BE2C (cell line): ENCODE results near the gene PPIF.

Experiments
- DNase-seq: peaks from one replicate; pipeline ENCODE4 v3.0.0-alpha.2; 2020
- H3K27me3 ChIP-seq: fragments of 250-450 bp; sonication (Bioruptor Pico); 2 replicates; pipeline ENCODE4 v1.5.1; 2020; ENCODE audit warnings: mild to moderate bottlenecking
- H3K36me3 ChIP-seq: fragments of 250-450 bp; sonication (Bioruptor Pico); 2 replicates; pipeline ENCODE4 v1.5.1; 2020; ENCODE audit warnings: mild to moderate bottlenecking
- H3K4me1 ChIP-seq: fragments of 250-450 bp; sonication (Bioruptor Pico); 2 replicates; pipeline ENCODE4 v1.5.1; 2020
- H3K4me3 ChIP-seq: 2 replicates; pipeline ENCODE4 v1.5.1; 2011; ENCODE audit warnings: low read depth, low read length
- H3K9me3 ChIP-seq: fragments of 250-450 bp; sonication (Bioruptor Pico); 2 replicates; pipeline ENCODE4 v1.5.1; 2020
- TF ChIP-seq, protein P1 (sequence below): IDR thresholded peaks from 2 replicates; pipeline ENCODE4 v1.5.1; 2012; ENCODE audit warnings: mild to moderate bottlenecking, low read depth, low read length

PPIF gene

DNA sequence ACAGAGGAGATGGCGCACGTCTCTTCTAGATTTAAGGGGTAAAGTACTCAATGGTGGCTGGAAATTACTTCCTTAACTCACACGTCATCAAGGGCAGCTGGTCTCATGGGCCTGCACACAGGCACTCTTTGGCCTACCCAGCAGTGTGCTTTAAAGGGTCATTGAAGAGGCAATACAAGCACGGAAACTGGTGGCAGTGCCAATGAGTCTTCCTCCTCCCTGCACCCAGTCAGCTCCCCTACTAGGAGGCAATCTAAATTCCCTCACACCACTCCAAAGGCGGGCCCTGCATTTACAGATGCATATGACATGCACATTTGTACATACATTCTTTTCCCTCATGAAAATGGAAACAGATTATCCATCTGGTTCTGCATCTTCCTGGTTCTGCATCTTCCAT is 47.4 kb downstream of the PPIF start:
- Histone ChIP-seq H3K4me3 (no peak overlapping the region), H3K4me1 (peaks cover 10% of the 10 kb centered on the region), H3K36me3 (no peaks in the 10 kb centered on the region), H3K27me3 (no peaks in the 10 kb centered on the region), H3K9me3 (no peaks in the 10 kb centered on the region)
- no peak for DNase-seq
- TF ChIP-seq, protein P1, sequence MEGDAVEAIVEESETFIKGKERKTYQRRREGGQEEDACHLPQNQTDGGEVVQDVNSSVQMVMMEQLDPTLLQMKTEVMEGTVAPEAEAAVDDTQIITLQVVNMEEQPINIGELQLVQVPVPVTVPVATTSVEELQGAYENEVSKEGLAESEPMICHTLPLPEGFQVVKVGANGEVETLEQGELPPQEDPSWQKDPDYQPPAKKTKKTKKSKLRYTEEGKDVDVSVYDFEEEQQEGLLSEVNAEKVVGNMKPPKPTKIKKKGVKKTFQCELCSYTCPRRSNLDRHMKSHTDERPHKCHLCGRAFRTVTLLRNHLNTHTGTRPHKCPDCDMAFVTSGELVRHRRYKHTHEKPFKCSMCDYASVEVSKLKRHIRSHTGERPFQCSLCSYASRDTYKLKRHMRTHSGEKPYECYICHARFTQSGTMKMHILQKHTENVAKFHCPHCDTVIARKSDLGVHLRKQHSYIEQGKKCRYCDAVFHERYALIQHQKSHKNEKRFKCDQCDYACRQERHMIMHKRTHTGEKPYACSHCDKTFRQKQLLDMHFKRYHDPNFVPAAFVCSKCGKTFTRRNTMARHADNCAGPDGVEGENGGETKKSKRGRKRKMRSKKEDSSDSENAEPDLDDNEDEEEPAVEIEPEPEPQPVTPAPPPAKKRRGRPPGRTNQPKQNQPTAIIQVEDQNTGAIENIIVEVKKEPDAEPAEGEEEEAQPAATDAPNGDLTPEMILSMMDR = no peak

DNA sequence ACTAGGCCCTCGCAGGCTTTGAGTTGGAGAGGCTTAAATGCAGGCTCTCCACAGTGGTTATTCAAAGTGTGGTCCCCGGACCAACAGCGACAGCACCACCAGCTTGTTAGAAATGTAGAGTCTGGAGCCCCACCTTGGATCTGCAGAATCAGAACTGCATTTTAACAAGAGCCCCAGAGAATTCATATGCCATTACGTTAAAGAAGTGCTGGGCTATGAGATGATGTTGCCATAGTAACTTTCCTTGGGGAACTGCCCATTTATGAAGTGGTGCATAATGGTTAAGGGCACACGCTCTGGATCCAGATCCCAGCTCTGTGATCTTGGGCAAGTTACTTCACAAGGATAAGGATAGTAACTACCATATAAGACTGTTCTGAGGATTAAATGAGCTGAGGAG is 49.3 kb downstream of the PPIF start:
- TF ChIP-seq, protein P1 = no peak
- DNase-seq = no peak
- Histone ChIP-seq H3K4me1 (peaks cover 10% of the 10 kb centered on the region), H3K36me3 (no peaks in the 10 kb centered on the region), H3K4me3 (no peak overlapping the region), H3K9me3 (no peaks in the 10 kb centered on the region), H3K27me3 (no peaks in the 10 kb centered on the region)

DNA sequence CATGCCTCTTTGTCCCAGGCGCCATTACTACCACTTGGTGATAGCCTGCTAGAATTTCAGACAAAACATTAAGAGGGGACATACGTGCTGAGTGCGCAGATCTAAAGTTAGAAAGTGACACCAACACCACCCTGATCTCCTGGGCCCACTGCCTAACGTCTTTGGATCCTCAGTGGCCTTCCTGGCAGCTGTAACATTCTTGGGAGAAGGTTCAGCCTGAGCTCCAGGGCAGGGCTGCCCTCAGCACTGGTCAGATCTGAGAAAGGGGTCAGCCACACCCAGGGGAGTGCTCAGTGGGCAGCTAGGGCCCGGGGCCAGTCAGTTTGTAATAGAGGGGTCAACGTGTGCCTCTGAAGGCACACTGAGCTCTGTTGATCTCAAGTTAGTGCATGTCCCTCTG is 49.8 kb downstream of the PPIF start:
- Histone ChIP-seq H3K4me1 (peaks cover 10% of the 10 kb centered on the region), H3K4me3 (no peak overlapping the region), H3K9me3 (no peaks in the 10 kb centered on the region), H3K27me3 (no peaks in the 10 kb centered on the region), H3K36me3 (no peaks in the 10 kb centered on the region)
- TF ChIP-seq, protein P1 = no peak
- DNase-seq = no peak

DNA sequence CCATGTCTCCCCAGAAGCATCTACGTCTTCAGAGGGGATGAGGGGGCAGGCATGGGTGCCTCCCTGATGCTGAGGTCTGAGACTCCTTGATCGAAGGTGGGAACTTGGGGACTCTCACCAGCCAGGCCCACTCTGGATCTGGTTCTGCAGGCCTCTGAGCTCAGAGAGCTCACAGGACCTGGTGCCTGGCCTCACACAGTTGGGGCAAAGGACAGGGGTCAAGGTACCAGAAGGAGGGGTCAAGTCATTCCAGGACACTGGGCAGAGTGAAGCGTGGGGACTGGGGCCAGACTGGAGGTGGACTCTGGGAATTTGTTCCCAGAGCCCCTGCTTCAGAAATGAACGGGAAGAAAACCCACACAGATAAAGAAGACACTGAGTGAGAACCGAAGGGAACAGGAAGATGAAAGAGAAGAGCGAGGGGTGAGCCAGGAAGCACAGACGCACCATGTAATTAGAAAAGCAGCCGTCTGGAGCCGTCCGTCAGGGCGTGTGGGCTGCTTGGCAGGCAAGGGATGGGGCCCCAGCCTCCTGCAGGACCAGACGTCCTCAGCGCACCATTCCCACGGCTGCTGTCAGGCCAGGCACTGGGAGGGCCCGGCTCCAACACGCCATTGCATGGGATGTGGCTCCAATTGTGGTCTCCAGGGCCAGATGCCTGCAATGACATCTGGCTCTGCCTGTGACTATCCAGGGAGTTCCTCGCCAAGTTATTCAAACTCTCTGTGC is 50.5 kb downstream of the PPIF start:
- DNase-seq = peak; percentile 82
- H3K36me3 ChIP-seq = no peaks in the 10 kb centered on the region
- peaks cover 10% of the 10 kb centered on the region for H3K4me1 ChIP-seq
- no peak overlapping the region for H3K4me3 ChIP-seq
- H3K27me3 ChIP-seq = no peaks in the 10 kb centered on the region
- TF ChIP-seq, protein P1 = no peak
- H3K9me3 ChIP-seq = no peaks in the 10 kb centered on the region

DNA sequence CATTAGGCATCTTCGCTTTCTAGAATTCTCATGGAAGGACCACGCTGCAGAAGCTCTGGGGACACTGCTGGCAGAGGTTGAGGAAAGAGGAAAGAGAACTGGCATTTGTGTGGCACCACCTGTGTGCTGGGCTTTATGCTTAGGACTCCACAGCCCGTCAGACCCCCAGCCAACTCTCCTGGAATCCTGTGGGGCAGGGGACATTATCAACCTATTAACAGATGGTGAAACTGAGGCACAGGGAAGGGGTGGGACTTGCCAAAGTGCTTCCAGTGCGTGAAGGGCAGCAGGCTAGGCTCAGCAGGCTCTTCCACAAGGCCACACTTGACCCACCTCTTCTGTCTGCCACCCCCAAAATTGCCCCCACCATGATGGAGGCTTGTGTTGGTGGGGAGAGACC is 51.4 kb downstream of the PPIF start:
- H3K4me1 ChIP-seq = peaks cover 15% of the 10 kb centered on the region
- no peaks in the 10 kb centered on the region for H3K36me3 ChIP-seq
- no peak overlapping the region for H3K4me3 ChIP-seq
- no peaks in the 10 kb centered on the region for H3K9me3 ChIP-seq
- no peaks in the 10 kb centered on the region for H3K27me3 ChIP-seq
- DNase-seq = no peak
- TF ChIP-seq, protein P1 = no peak

DNA sequence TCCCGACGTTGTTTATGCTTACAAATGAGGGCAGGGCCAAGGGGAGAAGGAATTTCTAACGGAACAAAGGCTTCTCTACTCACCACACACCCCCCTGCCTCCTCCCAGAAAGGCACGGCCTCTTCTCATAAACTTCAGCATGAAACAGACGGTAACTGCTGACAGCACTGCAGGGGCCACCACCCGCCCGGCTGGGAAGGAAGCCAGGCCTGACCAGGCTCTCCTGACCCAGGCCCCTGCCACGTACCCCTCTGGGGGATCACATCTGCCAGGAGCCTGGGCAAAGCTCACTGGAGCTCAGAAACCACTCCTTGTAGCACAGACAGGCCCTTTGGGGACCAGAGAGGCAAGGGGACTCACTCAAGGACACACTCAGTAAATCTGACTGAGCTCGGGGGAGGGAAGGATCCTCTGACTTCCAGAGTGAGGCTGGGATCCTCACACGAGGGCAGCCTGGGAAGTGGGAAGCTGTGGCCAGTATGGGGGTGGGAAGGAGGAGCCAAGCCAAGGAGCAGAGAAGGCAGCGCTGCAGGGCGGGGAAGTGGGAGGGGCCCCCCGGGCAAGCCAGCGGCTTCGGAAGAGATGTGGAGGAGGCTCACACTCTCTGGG is 52.1 kb downstream of the PPIF start:
- no peaks in the 10 kb centered on the region for H3K36me3 ChIP-seq
- peaks cover 15% of the 10 kb centered on the region for H3K4me1 ChIP-seq
- H3K27me3 ChIP-seq = no peaks in the 10 kb centered on the region
- peak; percentile 58 for DNase-seq
- H3K9me3 ChIP-seq = no peaks in the 10 kb centered on the region
- H3K4me3 ChIP-seq = no peak overlapping the region
- TF ChIP-seq, protein P1 = no peak
